ENCODE data around the gene ZNF423. TPM values are rescaled to one million over a fixed set of nuclear protein-coding genes. Genes with fewer than 3 reads are reported as not detected.

ZNF423 gene
- total RNA-seq, 2 experiments from 2014 or later, result not detected

DNA sequence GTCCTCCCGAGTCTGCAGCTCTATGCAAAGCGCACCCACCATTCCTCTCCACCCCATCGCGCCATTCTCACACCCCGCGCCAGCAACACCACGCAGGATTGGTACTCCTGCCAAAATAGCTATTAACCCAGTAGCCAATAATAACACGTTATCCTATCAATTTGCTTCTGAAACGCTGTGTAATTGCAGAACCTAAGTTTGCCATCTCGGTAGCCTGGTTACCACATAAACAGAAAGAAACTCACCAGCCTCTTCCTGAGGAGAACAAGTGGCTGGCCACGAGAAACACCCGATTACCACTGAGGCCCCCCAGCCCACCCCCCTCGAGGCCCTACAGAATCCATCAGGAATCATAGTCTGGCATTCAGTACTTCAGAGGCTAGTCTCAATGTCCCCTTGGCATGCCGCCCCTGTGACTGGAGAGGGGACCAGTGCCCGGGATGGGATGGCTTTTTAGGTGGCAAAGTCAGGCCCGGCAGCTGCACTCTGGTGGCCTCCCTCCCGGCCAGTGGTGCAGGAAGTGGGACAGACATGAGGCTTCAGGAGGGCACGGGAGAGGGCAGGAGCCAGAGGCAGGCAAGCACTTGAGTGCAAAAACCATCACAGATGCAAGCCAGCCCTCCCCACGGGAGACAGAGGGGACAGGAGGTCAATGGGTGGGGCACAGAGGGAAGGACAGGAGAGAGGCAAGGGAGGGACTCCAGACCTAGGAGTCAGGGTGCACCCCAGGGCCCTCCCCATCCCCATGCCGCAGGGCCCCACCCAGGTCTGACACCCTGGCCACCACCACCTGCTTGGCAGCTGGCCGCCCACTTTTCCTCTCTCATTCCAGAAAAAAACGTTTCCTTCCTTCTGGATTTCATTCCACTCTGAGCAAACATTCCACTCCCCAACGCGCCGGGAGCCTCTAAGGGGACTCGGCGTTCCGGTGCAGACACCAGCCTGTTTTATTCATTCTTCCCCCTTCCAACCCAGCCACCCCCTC lies 192.5 kb downstream of the ZNF423 start:
- H3K9me3 Mint-ChIP-seq, result no peaks in the 10 kb centered on the region
- ChIA-PET CTCF (no interaction called here), POLR2A (no interaction called here)
- no peak overlapping the region for H3K4me3 Mint-ChIP-seq
- DNase-seq, result no peak
- no peaks in the 10 kb centered on the region for H3K36me3 Mint-ChIP-seq (ENCODE audit: low read depth)
- no peaks in the 10 kb centered on the region for H3K27me3 Mint-ChIP-seq
- H3K4me1 Mint-ChIP-seq, result no peaks in the 10 kb centered on the region
- H3K27ac Mint-ChIP-seq, result no peak overlapping the region

- Mint-ChIP-seq H3K4me1 (no peaks in the 10 kb centered on the region), H3K27me3 (no peaks in the 10 kb centered on the region), H3K9me3 (no peaks in the 10 kb centered on the region), H3K36me3 (ENCODE audit: low read depth) (no peaks in the 10 kb centered on the region), H3K4me3 (no peak overlapping the region), H3K27ac (no peak overlapping the region)
- ChIA-PET POLR2A (no interaction called here), CTCF (no interaction called here)
- no peak for DNase-seq
Measured at GRCh38 chr16:49662569-49662968, 193.3 kb downstream of the ZNF423 start.

GRCh38 chr16:49661465-49662187 lies 194.3 kb downstream of the ZNF423 start:
- Mint-ChIP-seq H3K4me1 (no peaks in the 10 kb centered on the region), H3K9me3 (no peaks in the 10 kb centered on the region), H3K36me3 (ENCODE audit: low read depth) (no peaks in the 10 kb centered on the region), H3K27ac (peak overlapping the region; percentile 31), H3K4me3 (no peak overlapping the region), H3K27me3 (no peaks in the 10 kb centered on the region)
- POLR2A ChIA-PET, result no interaction called here
- no peak for DNase-seq
- CTCF ChIA-PET, result interaction anchor here (0.6 kb wide), 1 partner anchor 30 kb away, joined by 6 read pairs; no protein-coding TSS in a partner anchor

DNA sequence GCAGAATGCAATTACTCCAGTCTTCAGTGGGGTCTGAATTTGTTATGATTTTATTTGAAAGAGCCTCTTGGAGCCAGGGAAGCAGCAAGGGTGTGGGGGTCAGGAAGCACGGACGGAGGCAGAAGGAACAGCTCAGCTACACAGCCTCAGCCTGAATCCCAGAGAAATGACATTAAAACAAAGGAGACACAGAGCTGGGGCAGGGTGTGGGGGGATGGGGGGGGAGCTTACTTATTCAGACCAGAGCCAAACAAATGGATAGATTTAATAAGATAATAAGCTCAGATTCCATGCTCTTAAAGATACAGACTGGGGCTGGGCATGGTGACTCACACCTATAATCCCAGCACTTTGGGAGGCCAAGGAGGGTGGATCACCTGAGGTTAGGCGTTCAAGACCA lies 195.3 kb downstream of the ZNF423 start:
- ChIA-PET POLR2A (no interaction called here), CTCF (interaction anchor here (0.6 kb wide), 1 partner anchor 29 kb away, joined by 6 read pairs; no protein-coding TSS in a partner anchor)
- no peak overlapping the region for H3K27ac Mint-ChIP-seq
- no peaks in the 10 kb centered on the region for H3K9me3 Mint-ChIP-seq
- H3K4me3 Mint-ChIP-seq, result no peak overlapping the region
- no peak for DNase-seq
- no peaks in the 10 kb centered on the region for H3K4me1 Mint-ChIP-seq
- H3K27me3 Mint-ChIP-seq, result no peaks in the 10 kb centered on the region
- H3K36me3 Mint-ChIP-seq (ENCODE audit: low read depth), result no peaks in the 10 kb centered on the region

DNA sequence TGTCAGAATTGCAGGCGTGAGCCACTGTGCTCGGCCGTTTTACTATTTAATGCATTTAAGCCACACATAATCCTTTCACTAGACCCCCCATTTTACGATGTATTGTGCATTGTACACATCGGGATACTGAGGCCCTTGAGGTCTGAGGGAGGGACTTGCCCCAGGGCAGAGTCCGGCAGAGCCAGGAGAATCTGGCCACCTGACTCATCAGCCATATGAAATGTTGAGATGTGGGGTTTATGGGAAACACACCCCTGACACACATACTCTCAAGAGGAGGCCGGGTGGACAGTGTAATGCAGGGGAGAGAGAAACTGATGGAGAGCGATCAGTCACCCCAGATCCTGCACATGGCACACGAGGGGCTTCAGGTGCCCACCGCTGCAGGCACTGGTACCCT lies 196.6 kb downstream of the ZNF423 start:
- Mint-ChIP-seq H3K4me3 (no peak overlapping the region), H3K27me3 (no peaks in the 10 kb centered on the region), H3K27ac (no peak overlapping the region), H3K4me1 (no peaks in the 10 kb centered on the region), H3K36me3 (ENCODE audit: low read depth) (no peaks in the 10 kb centered on the region), H3K9me3 (no peaks in the 10 kb centered on the region)
- ChIA-PET CTCF (no interaction called here), POLR2A (no interaction called here)
- DNase-seq, result no peak

- no peaks in the 10 kb centered on the region for H3K9me3 Mint-ChIP-seq
- ChIA-PET POLR2A (no interaction called here), CTCF (no interaction called here)
- no peak overlapping the region for H3K27ac Mint-ChIP-seq
- no peaks in the 10 kb centered on the region for H3K27me3 Mint-ChIP-seq
- no peaks in the 10 kb centered on the region for H3K36me3 Mint-ChIP-seq (ENCODE audit: low read depth)
- no peak for DNase-seq
- H3K4me3 Mint-ChIP-seq, result no peak overlapping the region
- H3K4me1 Mint-ChIP-seq, result no peaks in the 10 kb centered on the region
Measured at GRCh38 chr16:49658531-49658930, 197.4 kb downstream of the ZNF423 start.

- H3K9me3 Mint-ChIP-seq, result no peaks in the 10 kb centered on the region
- H3K4me1 Mint-ChIP-seq, result no peaks in the 10 kb centered on the region
- no peaks in the 10 kb centered on the region for H3K36me3 Mint-ChIP-seq (ENCODE audit: low read depth)
- H3K27me3 Mint-ChIP-seq, result no peaks in the 10 kb centered on the region
- CTCF ChIA-PET, result no interaction called here
- no peak overlapping the region for H3K4me3 Mint-ChIP-seq
- no peak overlapping the region for H3K27ac Mint-ChIP-seq
- POLR2A ChIA-PET, result no interaction called here
- no peak for DNase-seq
Measured at GRCh38 chr16:49657736-49658465, 198.0 kb downstream of the ZNF423 start.

DNA sequence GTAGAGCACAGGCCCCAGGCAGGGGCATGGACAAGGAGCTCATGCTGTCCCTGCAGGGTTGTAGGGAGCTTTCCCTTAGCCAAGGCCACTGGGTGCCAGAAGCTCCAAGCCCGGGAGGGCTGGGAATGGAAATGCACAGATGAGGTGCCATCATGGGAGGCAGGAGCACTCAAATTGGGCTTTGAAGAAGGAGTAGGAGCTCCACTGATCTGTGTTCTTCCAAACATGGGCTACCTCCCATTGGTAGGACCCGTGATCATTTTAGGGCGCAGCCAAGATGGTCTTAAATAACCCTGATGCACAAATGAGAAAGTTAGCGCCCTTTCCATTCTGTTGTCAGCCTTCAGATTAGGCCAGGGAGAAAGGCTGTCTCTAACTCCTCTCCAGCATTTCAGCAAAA lies 201.5 kb downstream of the ZNF423 start:
- Mint-ChIP-seq H3K27ac (no peak overlapping the region), H3K4me3 (no peak overlapping the region), H3K9me3 (no peaks in the 10 kb centered on the region), H3K36me3 (ENCODE audit: low read depth) (no peaks in the 10 kb centered on the region), H3K4me1 (no peaks in the 10 kb centered on the region), H3K27me3 (no peaks in the 10 kb centered on the region)
- DNase-seq, result no peak
- ChIA-PET POLR2A (no interaction called here), CTCF (interaction anchor here (0.6 kb wide), 1 partner anchor 295 kb away, joined by 4 read pairs; no protein-coding TSS in a partner anchor)

GRCh38 chr16:49653577-49653976 lies 202.3 kb downstream of the ZNF423 start:
- peaks cover 7% of the 10 kb centered on the region for H3K9me3 Mint-ChIP-seq
- no peak overlapping the region for H3K27ac Mint-ChIP-seq
- no peaks in the 10 kb centered on the region for H3K27me3 Mint-ChIP-seq
- no peak for DNase-seq
- ChIA-PET CTCF (no interaction called here), POLR2A (no interaction called here)
- H3K4me1 Mint-ChIP-seq, result no peaks in the 10 kb centered on the region
- H3K36me3 Mint-ChIP-seq (ENCODE audit: low read depth), result no peaks in the 10 kb centered on the region
- H3K4me3 Mint-ChIP-seq, result no peak overlapping the region

DNA sequence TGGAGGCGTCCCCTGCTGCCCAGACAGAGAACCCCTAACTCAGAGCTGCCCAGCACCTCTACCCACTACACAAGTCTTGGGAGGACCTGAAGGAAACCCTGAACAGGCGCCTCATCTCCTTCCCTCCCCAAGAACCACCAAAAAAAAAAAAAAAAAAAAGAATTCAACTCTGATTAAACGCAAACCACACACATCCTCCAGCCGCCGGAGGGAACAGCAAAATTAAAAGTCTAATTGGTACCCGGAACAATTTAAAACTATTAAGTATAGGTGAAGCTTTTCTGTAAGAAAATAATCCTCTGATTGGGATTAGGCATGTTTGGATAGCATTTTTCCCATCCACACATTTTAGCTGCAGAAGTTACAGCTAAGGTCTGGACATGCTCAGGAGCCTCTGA lies 202.7 kb downstream of the ZNF423 start:
- Mint-ChIP-seq H3K27me3 (no peaks in the 10 kb centered on the region), H3K27ac (no peak overlapping the region), H3K4me3 (no peak overlapping the region), H3K36me3 (ENCODE audit: low read depth) (no peaks in the 10 kb centered on the region), H3K4me1 (no peaks in the 10 kb centered on the region), H3K9me3 (peaks cover 8% of the 10 kb centered on the region)
- DNase-seq, result no peak
- ChIA-PET CTCF (no interaction called here), POLR2A (no interaction called here)

GRCh38 chr16:49652456-49653172 lies 203.3 kb downstream of the ZNF423 start:
- ChIA-PET CTCF (interaction anchor here (0.7 kb wide), 1 partner anchor 375 kb away, joined by 3 read pairs; no protein-coding TSS in a partner anchor), POLR2A (no interaction called here)
- DNase-seq, result no peak
- Mint-ChIP-seq H3K27me3 (no peaks in the 10 kb centered on the region), H3K4me3 (no peak overlapping the region), H3K4me1 (no peaks in the 10 kb centered on the region), H3K9me3 (peaks cover 13% of the 10 kb centered on the region), H3K36me3 (ENCODE audit: low read depth) (no peaks in the 10 kb centered on the region), H3K27ac (no peak overlapping the region)

DNA sequence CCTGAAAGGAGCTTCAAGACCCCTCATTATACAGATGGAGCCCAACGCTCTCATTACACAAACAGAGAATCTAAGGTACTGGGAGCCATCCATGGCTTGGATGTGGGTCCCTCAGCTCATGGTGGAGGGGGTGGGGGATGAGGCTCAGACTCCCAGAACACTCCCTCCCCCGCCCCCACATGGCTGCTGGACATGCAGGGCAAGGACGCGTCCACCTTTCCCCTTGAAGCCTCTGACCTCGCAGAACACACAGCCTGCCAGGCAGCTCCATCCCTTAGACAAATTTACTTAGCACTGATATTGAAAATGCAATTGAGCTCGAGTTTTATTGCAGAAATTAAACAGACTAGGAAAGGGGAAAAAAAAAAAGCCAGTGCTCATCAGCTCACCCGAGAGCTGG lies 203.9 kb downstream of the ZNF423 start:
- Mint-ChIP-seq H3K9me3 (peaks cover 19% of the 10 kb centered on the region), H3K36me3 (ENCODE audit: low read depth) (peaks cover 2% of the 10 kb centered on the region), H3K27me3 (no peaks in the 10 kb centered on the region), H3K4me3 (no peak overlapping the region), H3K4me1 (no peaks in the 10 kb centered on the region), H3K27ac (no peak overlapping the region)
- ChIA-PET CTCF (interaction anchor here (0.7 kb wide), 1 partner anchor 375 kb away, joined by 3 read pairs; no protein-coding TSS in a partner anchor), POLR2A (no interaction called here)
- DNase-seq, result no peak
